Activated T-helper 1 cell treated with anti-CD3 and anti-CD28 coated beads, Interleukin-12 subunit alpha, Interleukin-12 subunit beta, Interleukin-2, Interleukin-4 antibody, amounts not matched to agents 30 ng/mL and 10 ng/mL and 1 ng/mL, durations not matched to agents 14 hours and 24 hours and 36 hours (primary cell): ENCODE results near the gene CD4. TPM values are rescaled to one million over a fixed set of nuclear protein-coding genes. Genes with fewer than 3 reads are reported as not detected.

Source experiments
- DNase-seq: peaks from one replicate; pipeline ENCODE4 v3.0.0; 2021; ENCODE audit warnings: low spot score
- H3K27ac Mint-ChIP-seq: one replicate; pipeline ENCODE4 v1.8.0; 2021; ENCODE audit warnings: mild to moderate bottlenecking, mixed read lengths
- H3K27me3 Mint-ChIP-seq: one replicate; pipeline ENCODE4 v1.8.0; 2022; ENCODE audit warnings: mild to moderate bottlenecking, moderate library complexity, mixed read lengths; ENCODE audit not compliant: insufficient read depth
- H3K36me3 Mint-ChIP-seq: one replicate; pipeline ENCODE4 v1.8.0; 2021; ENCODE audit warnings: low read depth, mixed read lengths
- H3K4me1 Mint-ChIP-seq: one replicate; pipeline ENCODE4 v1.8.0; 2021; ENCODE audit warnings: low read depth, mixed read lengths
- H3K4me3 Mint-ChIP-seq: one replicate; pipeline ENCODE4 v1.8.0; 2021; ENCODE audit warnings: mild to moderate bottlenecking, moderate library complexity, mixed read lengths
- H3K9me3 Mint-ChIP-seq: one replicate; pipeline ENCODE4 v1.8.0; 2021; ENCODE audit warnings: mixed read lengths
- intact Hi-C: fragments of 100-400 bp; cut with micrococcal nuclease; formaldehyde crosslinking; loops from one replicate; pipeline ENCODE4 v1.15.1; 2024
- total RNA-seq: library from RNA; stranded (reverse); gene quantifications from 2 replicates; pipeline ENCODE4 v1.2.3, GENCODE V29; 2022

Gene CD4
- total RNA-seq, 1 donor from 2014 or later: 311 TPM

- no peaks in the 10 kb centered on the region for H3K9me3 Mint-ChIP-seq
- DNase-seq: no peak
- H3K36me3 Mint-ChIP-seq: peaks cover 1% of the 10 kb centered on the region
- no peak overlapping the region for H3K27ac Mint-ChIP-seq
- intact Hi-C loops: loop anchor here (5.0 kb wide), 2 partner anchors 97 to 168 kb away; partner anchors contain the start of genes PTPN6 and ZNF384
- peaks cover 78% of the 10 kb centered on the region for H3K4me1 Mint-ChIP-seq
- H3K4me3 Mint-ChIP-seq: no peak overlapping the region
- H3K27me3 Mint-ChIP-seq: no peaks in the 10 kb centered on the region
Measured at GRCh38 chr12:6784761-6785160, 4.6 kb upstream of the CD4 start.

GRCh38 chr12:6786416-6787094 lies 2.8 kb upstream of the CD4 start:
- Mint-ChIP-seq H3K9me3 (no peaks in the 10 kb centered on the region), H3K36me3 (peaks cover 6% of the 10 kb centered on the region), H3K27ac (peak overlapping the region; percentile 62), H3K27me3 (no peaks in the 10 kb centered on the region), H3K4me1 (peaks cover 71% of the 10 kb centered on the region), H3K4me3 (peak overlapping the region; percentile 56)
- intact Hi-C loops: loop anchor here (5.0 kb wide), 2 partner anchors 99 to 166 kb away; partner anchors contain the start of genes PTPN6 and ZNF384
- DNase-seq: no peak

- no peak for DNase-seq
- no peaks in the 10 kb centered on the region for H3K27me3 Mint-ChIP-seq
- H3K4me1 Mint-ChIP-seq: peaks cover 75% of the 10 kb centered on the region
- H3K9me3 Mint-ChIP-seq: no peaks in the 10 kb centered on the region
- H3K4me3 Mint-ChIP-seq: no peak overlapping the region
- no peak overlapping the region for H3K27ac Mint-ChIP-seq
- intact Hi-C loops: loop anchor here (5.0 kb wide), 2 partner anchors 100 to 165 kb away; partner anchors contain the start of genes PTPN6 and ZNF384
- H3K36me3 Mint-ChIP-seq: peaks cover 9% of the 10 kb centered on the region
Measured at GRCh38 chr12:6787309-6787708, 2.0 kb upstream of the CD4 start.

GRCh38 chr12:6790496-6791150 lies 1.3 kb downstream of the CD4 start:
- Mint-ChIP-seq H3K4me3 (peak overlapping the region; percentile 94), H3K9me3 (no peaks in the 10 kb centered on the region), H3K27ac (peak overlapping the region; percentile 87), H3K36me3 (peaks cover 30% of the 10 kb centered on the region), H3K27me3 (no peaks in the 10 kb centered on the region), H3K4me1 (peaks cover 67% of the 10 kb centered on the region)
- no peak for DNase-seq
- intact Hi-C loops: loop anchor here (2.0 to 10.0 kb wide), 3 partner anchors 77 to 296 kb away; partner anchors contain the start of genes MRPL51, NCAPD2 and TPI1

GRCh38 chr12:6791931-6792520 lies 2.7 kb downstream of the CD4 start:
- Mint-ChIP-seq H3K4me1 (peaks cover 67% of the 10 kb centered on the region), H3K36me3 (peaks cover 40% of the 10 kb centered on the region), H3K27ac (peak overlapping the region; percentile 87), H3K27me3 (no peaks in the 10 kb centered on the region), H3K9me3 (no peaks in the 10 kb centered on the region), H3K4me3 (peak overlapping the region; percentile 94)
- intact Hi-C loops: loop anchor here (1.0 to 10.0 kb wide), 5 partner anchors 33 to 297 kb away; partner anchors contain the start of genes COPS7A, MRPL51, NCAPD2 and TPI1
- no peak for DNase-seq

GRCh38 chr12:6792522-6793201 lies 3.3 kb downstream of the CD4 start:
- Mint-ChIP-seq H3K4me1 (peaks cover 65% of the 10 kb centered on the region), H3K27ac (peak overlapping the region; percentile 87), H3K36me3 (peaks cover 45% of the 10 kb centered on the region), H3K4me3 (peak overlapping the region; percentile 94), H3K27me3 (no peaks in the 10 kb centered on the region), H3K9me3 (no peaks in the 10 kb centered on the region)
- intact Hi-C loops: loop anchor here (1.0 to 10.0 kb wide), 4 partner anchors 33 to 298 kb away; partner anchors contain the start of genes COPS7A, MRPL51, NCAPD2 and TPI1
- peak; percentile 40 for DNase-seq

GRCh38 chr12:6795088-6795487 lies 5.8 kb downstream of the CD4 start:
- intact Hi-C loops: loop anchor here (10.0 kb wide), 1 partner anchor 300 kb away; the partner anchor contains the start of genes MRPL51 and NCAPD2
- Mint-ChIP-seq H3K27me3 (no peaks in the 10 kb centered on the region), H3K4me3 (no peak overlapping the region), H3K4me1 (peaks cover 64% of the 10 kb centered on the region), H3K9me3 (no peaks in the 10 kb centered on the region), H3K27ac (no peak overlapping the region), H3K36me3 (peaks cover 58% of the 10 kb centered on the region)
- no peak for DNase-seq

- Mint-ChIP-seq H3K9me3 (no peaks in the 10 kb centered on the region), H3K4me3 (no peak overlapping the region), H3K27ac (no peak overlapping the region), H3K4me1 (peaks cover 59% of the 10 kb centered on the region), H3K27me3 (no peaks in the 10 kb centered on the region), H3K36me3 (peaks cover 55% of the 10 kb centered on the region)
- intact Hi-C loops: loop anchor here (10.0 kb wide), 1 partner anchor 302 kb away; the partner anchor contains the start of genes MRPL51 and NCAPD2
- no peak for DNase-seq
Measured at GRCh38 chr12:6796576-6796975, 7.2 kb downstream of the CD4 start.

GRCh38 chr12:6799147-6799546 lies 9.8 kb downstream of the CD4 start:
- intact Hi-C loops: loop anchor here (10.0 kb wide), 1 partner anchor 304 kb away; the partner anchor contains the start of genes MRPL51 and NCAPD2
- Mint-ChIP-seq H3K4me3 (no peak overlapping the region), H3K27ac (no peak overlapping the region), H3K9me3 (no peaks in the 10 kb centered on the region), H3K27me3 (no peaks in the 10 kb centered on the region), H3K4me1 (peaks cover 36% of the 10 kb centered on the region), H3K36me3 (peaks cover 51% of the 10 kb centered on the region)
- DNase-seq: no peak

GRCh38 chr12:6807170-6807569 lies 17.8 kb downstream of the CD4 start:
- Mint-ChIP-seq H3K4me1 (peaks cover 26% of the 10 kb centered on the region), H3K27ac (no peak overlapping the region), H3K36me3 (peaks cover 34% of the 10 kb centered on the region), H3K4me3 (no peak overlapping the region), H3K9me3 (no peaks in the 10 kb centered on the region), H3K27me3 (no peaks in the 10 kb centered on the region)
- no peak for DNase-seq
- intact Hi-C loops: no loop called here

GRCh38 chr12:6809056-6809455 lies 19.7 kb downstream of the CD4 start:
- H3K27ac Mint-ChIP-seq: no peak overlapping the region
- peaks cover 26% of the 10 kb centered on the region for H3K4me1 Mint-ChIP-seq
- intact Hi-C loops: no loop called here

GRCh38 chr12:6810758-6811157 lies 21.4 kb downstream of the CD4 start:
- no peak overlapping the region for H3K4me3 Mint-ChIP-seq
- peaks cover 44% of the 10 kb centered on the region for H3K36me3 Mint-ChIP-seq
- intact Hi-C loops: no loop called here
- no peaks in the 10 kb centered on the region for H3K27me3 Mint-ChIP-seq
- H3K4me1 Mint-ChIP-seq: peaks cover 26% of the 10 kb centered on the region
- peak overlapping the region; percentile 70 for H3K27ac Mint-ChIP-seq
- no peak for DNase-seq
- H3K9me3 Mint-ChIP-seq: no peaks in the 10 kb centered on the region

More at GRCh38 chr12:6809056-6809455, 19.7 kb downstream of the CD4 start:
- H3K9me3 Mint-ChIP-seq: no peaks in the 10 kb centered on the region
- H3K36me3 Mint-ChIP-seq: peaks cover 36% of the 10 kb centered on the region
- H3K27me3 Mint-ChIP-seq: no peaks in the 10 kb centered on the region
- no peak overlapping the region for H3K4me3 Mint-ChIP-seq
- no peak for DNase-seq
